ENCODE data around the gene TPSAB1.

- TF ChIP-seq, protein P1, sequence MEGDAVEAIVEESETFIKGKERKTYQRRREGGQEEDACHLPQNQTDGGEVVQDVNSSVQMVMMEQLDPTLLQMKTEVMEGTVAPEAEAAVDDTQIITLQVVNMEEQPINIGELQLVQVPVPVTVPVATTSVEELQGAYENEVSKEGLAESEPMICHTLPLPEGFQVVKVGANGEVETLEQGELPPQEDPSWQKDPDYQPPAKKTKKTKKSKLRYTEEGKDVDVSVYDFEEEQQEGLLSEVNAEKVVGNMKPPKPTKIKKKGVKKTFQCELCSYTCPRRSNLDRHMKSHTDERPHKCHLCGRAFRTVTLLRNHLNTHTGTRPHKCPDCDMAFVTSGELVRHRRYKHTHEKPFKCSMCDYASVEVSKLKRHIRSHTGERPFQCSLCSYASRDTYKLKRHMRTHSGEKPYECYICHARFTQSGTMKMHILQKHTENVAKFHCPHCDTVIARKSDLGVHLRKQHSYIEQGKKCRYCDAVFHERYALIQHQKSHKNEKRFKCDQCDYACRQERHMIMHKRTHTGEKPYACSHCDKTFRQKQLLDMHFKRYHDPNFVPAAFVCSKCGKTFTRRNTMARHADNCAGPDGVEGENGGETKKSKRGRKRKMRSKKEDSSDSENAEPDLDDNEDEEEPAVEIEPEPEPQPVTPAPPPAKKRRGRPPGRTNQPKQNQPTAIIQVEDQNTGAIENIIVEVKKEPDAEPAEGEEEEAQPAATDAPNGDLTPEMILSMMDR (IDR thresholded peaks at IDR 0.05): no peak
- no peak for TF ChIP-seq POLR2A (IDR thresholded peaks at IDR 0.05)
These were observed 39.6 kb downstream of the TPSAB1 start for GRCh38 chr16:1279945-1280589.

Measured in thyroid gland (tissue), 4 donors.